PFSK-1 (cell line): ENCODE data around the gene C1orf174. TPM values are rescaled to one million over a fixed set of nuclear protein-coding genes. Genes with fewer than 3 reads are reported as not detected.

Experiments used
- FOXP2 ChIP-seq: optimal IDR thresholded peaks from 2 replicates; pipeline ENCODE3; 2011; ENCODE audit warnings: borderline replicate concordance, control low read depth, inconsistent platforms; ENCODE audit not compliant: insufficient read depth; ENCODE audit errors: extremely low read length, extremely low read depth
- POLR2AphosphoS5 ChIP-seq: IDR thresholded peaks from 2 replicates; pipeline ENCODE4 v1.6.1; 2012; ENCODE audit warnings: low read depth, mild to moderate bottlenecking, control low read depth, low read length, moderate library complexity
- SIN3A ChIP-seq: IDR thresholded peaks from 2 replicates; pipeline ENCODE4 v1.6.1; 2012; ENCODE audit warnings: mild to moderate bottlenecking, low read length, moderate library complexity, borderline replicate concordance; ENCODE audit not compliant: insufficient read depth
- TAF1 ChIP-seq: IDR thresholded peaks from 2 replicates; pipeline ENCODE4 v1.6.1; 2012; ENCODE audit warnings: low read length, control low read depth, borderline replicate concordance; ENCODE audit not compliant: insufficient read depth
- polyA plus RNA-seq: library from polyadenylated mRNA; unstranded; fragments of >200 nt; gene quantifications from one replicate; pipeline ENCODE4 v1.2.1, GENCODE V29; 2012; ENCODE audit warnings: low read depth, missing spikeins; ENCODE audit not compliant: insufficient read length
- TF ChIP-seq, protein P1 (sequence below), 2 experiments: IDR thresholded peaks; 2 replicates each; pipeline versions ENCODE4 v1.6.1 to v1.8.0; 2011 to 2012; ENCODE audit warnings: low read depth in 2 of 2, low read length in 2 of 2, control low read depth in 1 of 2, inconsistent platforms in 1 of 2, mild to moderate bottlenecking in 1 of 2, moderate library complexity in 1 of 2; ENCODE audit not compliant: insufficient read depth in 1 of 2

C1orf174 gene
- 28.4 TPM for polyA plus RNA-seq

GRCh38 chr1:3900150-3900968, at the start of gene C1orf174:
C1orf174 (minus strand) TSS chr1:3900272; CDS start chr1:3900186, 86 bp downstream.
- TF ChIP-seq TAF1 (0 out of 2 replicates have a peak, but pooled peaks have one; percentile 19), SIN3A (0 out of 2 replicates have a peak, but pooled peaks have one; percentile 6), POLR2AphosphoS5 (no peak; the same call in none of the 2 replicates), FOXP2 (no peak)
- TF ChIP-seq, protein P1, sequence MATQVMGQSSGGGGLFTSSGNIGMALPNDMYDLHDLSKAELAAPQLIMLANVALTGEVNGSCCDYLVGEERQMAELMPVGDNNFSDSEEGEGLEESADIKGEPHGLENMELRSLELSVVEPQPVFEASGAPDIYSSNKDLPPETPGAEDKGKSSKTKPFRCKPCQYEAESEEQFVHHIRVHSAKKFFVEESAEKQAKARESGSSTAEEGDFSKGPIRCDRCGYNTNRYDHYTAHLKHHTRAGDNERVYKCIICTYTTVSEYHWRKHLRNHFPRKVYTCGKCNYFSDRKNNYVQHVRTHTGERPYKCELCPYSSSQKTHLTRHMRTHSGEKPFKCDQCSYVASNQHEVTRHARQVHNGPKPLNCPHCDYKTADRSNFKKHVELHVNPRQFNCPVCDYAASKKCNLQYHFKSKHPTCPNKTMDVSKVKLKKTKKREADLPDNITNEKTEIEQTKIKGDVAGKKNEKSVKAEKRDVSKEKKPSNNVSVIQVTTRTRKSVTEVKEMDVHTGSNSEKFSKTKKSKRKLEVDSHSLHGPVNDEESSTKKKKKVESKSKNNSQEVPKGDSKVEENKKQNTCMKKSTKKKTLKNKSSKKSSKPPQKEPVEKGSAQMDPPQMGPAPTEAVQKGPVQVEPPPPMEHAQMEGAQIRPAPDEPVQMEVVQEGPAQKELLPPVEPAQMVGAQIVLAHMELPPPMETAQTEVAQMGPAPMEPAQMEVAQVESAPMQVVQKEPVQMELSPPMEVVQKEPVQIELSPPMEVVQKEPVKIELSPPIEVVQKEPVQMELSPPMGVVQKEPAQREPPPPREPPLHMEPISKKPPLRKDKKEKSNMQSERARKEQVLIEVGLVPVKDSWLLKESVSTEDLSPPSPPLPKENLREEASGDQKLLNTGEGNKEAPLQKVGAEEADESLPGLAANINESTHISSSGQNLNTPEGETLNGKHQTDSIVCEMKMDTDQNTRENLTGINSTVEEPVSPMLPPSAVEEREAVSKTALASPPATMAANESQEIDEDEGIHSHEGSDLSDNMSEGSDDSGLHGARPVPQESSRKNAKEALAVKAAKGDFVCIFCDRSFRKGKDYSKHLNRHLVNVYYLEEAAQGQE (IDR thresholded peaks at IDR 0.05; ENCODE audit: insufficient read depth in 1 of 2, low read depth in 2 of 2, low read length in 2 of 2), result no peak

DNA sequence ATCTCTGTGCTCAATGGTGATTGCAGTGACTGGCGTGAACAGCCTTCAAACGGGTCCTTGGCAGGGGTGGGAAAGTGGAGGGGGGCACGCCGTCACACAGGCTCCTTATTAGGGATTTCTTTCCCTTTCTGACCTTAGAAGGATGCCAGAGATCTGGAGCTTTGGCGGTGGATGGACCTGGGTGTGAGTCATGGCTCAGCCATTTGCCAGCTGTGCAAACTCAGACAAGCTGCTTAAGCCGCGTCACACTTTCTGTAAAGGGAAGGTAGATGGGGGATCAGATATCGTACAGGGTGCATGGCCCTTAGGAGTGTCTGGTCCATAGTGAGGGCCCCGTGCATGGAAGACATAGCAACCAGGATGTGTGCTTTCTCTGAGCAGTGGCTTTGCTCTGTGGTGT, 48.3 kb upstream of the C1orf174 start:
- TF ChIP-seq SIN3A, result no peak
- TF ChIP-seq POLR2AphosphoS5, result no peak
- TF ChIP-seq TAF1, result no peak
- TF ChIP-seq FOXP2, result no peak
- TF ChIP-seq, protein P1 (IDR thresholded peaks at IDR 0.05; ENCODE audit: insufficient read depth in 1 of 2, low read depth in 2 of 2, low read length in 2 of 2), result no peak

- no peak for TF ChIP-seq FOXP2
These were observed 46.1 kb upstream of the C1orf174 start for GRCh38 chr1:3945916-3946840.

DNA sequence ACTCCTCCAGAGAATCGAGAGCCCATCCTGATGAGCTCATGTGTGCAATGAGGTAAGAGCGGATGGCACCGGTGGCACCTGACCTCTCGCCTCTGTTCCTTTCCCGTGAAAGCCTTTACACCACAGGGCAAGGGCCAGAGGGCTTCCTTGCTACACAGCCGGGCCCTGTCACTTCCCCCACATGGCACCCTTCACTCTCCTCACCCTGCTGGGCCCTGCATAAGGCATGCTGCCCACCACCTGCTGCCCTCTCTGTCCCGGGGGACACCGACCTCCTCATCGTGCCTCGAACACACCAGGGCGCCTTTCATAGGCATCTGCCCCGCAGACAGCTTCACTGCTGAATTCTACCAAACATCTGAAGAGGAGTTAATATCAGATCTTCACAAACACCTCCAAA, 45.1 kb upstream of the C1orf174 start:
- TF ChIP-seq, protein P1 (IDR thresholded peaks at IDR 0.05; ENCODE audit: insufficient read depth in 1 of 2, low read depth in 2 of 2, low read length in 2 of 2), result no peak
- TF ChIP-seq TAF1 (no peak), SIN3A (no peak)

DNA sequence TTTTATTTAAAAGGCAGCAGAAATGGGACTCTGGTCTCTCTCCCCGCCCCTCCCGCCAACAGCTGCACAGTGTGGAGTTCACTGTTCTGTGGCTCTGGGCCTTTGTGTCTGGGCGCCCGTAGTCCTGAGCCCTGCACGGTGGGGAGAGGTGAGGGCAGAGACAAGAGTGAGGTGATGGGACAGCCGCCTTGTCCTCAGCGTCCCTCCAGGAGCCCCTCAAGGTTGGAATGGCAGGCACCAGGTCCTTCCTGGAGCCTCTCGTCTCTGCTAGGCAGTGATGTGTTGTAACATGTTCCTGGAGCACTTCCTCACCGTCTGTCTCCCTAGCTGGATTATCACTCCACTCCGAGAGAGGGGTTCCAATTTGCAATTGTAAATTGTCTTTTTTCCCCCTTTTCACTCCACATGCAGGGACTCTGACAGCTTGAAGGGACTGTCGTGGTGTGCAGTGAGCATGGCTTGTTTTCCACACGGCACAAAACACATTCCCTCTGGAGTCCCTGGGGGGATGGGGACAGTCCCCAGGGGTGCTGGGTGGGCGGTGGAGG, 44.6 kb upstream of the C1orf174 start:
- TF ChIP-seq, protein P1 (IDR thresholded peaks at IDR 0.05; ENCODE audit: insufficient read depth in 1 of 2, low read depth in 2 of 2, low read length in 2 of 2), result no peak
- TF ChIP-seq FOXP2, result no peak
